C4-2B (cell line): ENCODE results near the gene CCSER1.
"Not testable (repeated sequence)": the region's sequence is repeated elsewhere in the genome, so short reads cannot be mapped to it uniquely, and the experiment has no call there.

ENCODE experiments used
- H3K27ac ChIP-seq: fragments of 450-650 bp; 2 replicates; pipeline ENCODE4 v1.5.1; 2017
- ZFX ChIP-seq: fragments of 450-650 bp; IDR thresholded peaks from 2 replicates; pipeline ENCODE4 v1.6.1; 2017
- TF ChIP-seq, protein P1 (sequence below): fragments of 450-650 bp; conservative IDR thresholded peaks from 2 replicates; pipeline ENCODE4 v1.5.1; 2017; ENCODE audit warnings: mild to moderate bottlenecking

The CCSER1 gene

DNA sequence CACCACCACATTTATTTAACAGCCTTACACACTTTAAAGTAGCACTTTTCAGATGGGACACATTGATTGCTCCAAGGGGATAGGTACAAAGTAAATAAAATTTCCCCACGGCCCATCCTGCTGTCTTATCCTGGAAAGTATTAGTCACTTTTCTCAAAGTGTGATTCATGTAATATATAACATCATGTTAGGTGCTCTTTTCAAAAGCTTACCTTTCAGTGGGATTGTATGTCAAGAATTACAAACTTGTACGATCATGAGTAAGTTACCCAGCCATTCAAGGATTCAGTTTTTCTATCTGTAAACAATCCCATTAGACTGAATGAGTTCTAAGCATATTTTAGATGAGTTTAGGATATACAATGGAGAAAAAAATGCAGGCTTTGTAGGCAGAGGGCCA is 1300.0 kb downstream of the CCSER1 start:
- H3K27ac ChIP-seq: no peak overlapping the region
- TF ChIP-seq, protein P1, sequence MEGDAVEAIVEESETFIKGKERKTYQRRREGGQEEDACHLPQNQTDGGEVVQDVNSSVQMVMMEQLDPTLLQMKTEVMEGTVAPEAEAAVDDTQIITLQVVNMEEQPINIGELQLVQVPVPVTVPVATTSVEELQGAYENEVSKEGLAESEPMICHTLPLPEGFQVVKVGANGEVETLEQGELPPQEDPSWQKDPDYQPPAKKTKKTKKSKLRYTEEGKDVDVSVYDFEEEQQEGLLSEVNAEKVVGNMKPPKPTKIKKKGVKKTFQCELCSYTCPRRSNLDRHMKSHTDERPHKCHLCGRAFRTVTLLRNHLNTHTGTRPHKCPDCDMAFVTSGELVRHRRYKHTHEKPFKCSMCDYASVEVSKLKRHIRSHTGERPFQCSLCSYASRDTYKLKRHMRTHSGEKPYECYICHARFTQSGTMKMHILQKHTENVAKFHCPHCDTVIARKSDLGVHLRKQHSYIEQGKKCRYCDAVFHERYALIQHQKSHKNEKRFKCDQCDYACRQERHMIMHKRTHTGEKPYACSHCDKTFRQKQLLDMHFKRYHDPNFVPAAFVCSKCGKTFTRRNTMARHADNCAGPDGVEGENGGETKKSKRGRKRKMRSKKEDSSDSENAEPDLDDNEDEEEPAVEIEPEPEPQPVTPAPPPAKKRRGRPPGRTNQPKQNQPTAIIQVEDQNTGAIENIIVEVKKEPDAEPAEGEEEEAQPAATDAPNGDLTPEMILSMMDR: no peak
- TF ChIP-seq ZFX: no peak

DNA sequence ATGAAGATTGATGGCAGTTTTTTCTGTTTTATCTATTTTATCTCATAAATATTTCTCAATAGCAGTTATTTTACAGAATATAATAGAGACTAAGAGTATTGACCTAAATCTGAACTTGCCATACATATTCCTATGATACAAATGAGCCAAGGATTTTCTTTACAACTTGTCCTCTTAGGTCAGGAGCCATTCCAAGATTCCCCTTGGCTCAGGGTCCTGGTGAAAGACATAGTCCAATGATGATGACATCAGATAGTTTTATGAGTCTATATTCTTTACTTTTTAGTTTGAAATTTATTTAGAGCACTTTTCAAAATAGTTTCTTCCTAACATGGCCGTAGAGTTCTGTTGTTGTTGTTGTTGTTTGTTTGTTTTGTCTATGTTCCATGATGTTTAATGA is 1307.4 kb downstream of the CCSER1 start:
- TF ChIP-seq, protein P1: no peak
- TF ChIP-seq ZFX: no peak
- H3K27ac ChIP-seq: no peak overlapping the region

DNA sequence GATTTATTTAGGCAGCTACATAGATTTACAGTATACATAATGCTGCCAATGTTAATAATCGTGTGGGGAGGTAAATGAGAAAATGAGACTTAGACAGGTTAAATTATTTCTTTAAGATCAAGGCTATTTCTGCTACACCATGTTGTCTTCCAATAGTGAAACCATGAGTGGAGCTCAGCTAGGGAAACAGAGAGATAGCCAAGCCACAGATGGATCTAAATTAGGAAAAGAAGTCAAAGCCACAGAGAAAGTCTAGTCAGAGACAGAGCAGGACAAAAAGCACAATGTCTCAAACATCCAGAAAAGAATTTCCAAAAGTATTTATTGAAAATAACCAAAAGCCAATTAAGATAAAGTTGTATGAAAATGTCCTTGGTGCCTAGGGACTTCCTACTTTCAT is 1309.4 kb downstream of the CCSER1 start:
- TF ChIP-seq, protein P1: no peak
- TF ChIP-seq ZFX: no peak

DNA sequence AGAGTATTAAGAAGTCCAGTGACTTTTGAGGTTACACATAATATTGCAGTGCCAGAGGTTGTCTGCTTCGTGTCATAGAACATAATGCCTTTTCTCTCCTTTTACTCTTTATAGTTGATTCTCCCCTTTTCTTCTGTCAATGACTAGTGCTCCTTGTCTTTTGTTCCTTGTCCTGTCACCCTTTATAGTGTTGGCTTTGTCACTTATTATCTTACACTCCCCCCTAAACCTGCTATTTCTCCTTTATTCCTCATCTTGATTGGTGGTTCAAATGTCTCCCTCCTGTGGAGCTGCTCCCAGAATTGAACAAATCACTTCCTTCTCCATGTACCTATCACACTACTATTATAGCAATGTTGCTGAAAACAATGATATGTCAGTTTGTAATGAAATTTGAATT is 1320.0 kb downstream of the CCSER1 start:
- H3K27ac ChIP-seq: no peak overlapping the region
- TF ChIP-seq, protein P1: no peak
- no peak for TF ChIP-seq ZFX

More for the DNA sequence above, 1309.4 kb downstream of the CCSER1 start:
- H3K27ac ChIP-seq: no peak overlapping the region

DNA sequence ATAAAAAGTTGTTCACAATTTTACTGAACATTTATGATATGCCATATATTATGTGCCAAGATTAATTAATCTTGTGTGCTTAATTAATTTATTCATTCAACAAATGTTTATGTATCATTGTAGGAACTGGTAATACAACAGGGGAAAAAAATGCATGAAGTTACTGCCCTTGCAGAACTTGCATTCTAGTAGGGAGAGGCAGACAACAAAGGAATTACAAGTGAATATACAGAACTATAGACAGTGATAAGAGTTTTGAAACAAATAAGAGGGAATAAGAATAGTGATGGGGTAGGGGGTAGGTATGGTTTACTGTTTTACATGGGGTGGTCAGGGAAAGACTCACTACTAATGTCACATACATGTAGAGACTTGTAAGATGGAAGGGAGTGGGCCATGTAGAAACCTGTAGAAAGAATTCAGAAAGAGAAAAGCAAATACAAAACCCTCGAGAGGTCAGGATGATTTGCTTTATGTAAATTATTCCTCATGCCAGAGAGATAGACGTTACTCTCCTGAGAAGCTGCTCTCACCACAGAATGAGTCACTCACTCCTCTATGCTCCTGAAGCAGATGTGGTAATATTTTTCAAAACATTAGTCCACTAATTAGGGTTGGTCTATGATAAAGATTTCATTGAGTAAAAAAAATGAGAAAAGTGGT is 1321.6 kb downstream of the CCSER1 start:
- no peak overlapping the region for H3K27ac ChIP-seq
- TF ChIP-seq ZFX: no peak
- TF ChIP-seq, protein P1: no peak

DNA sequence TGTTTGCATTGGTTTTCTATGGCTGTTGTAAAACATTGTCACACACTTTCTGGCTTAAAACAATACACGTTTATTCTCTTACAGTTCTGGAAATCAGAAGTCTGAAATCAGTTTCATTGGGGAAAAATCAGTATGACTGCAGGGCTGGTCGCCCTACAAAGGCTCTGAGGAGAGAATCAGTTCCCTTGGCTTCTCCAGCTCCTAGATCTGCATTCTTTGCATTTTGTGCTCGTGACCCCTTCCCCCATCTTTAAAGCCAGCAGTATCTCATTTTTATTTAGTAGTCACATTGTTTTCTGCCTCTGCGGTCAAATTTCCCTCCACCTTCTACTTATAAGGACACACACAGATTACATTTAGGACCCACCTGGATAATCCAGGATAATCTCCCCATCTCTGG is 1326.9 kb downstream of the CCSER1 start:
- H3K27ac ChIP-seq: no peak overlapping the region
- TF ChIP-seq, protein P1: no peak
- no peak for TF ChIP-seq ZFX

DNA sequence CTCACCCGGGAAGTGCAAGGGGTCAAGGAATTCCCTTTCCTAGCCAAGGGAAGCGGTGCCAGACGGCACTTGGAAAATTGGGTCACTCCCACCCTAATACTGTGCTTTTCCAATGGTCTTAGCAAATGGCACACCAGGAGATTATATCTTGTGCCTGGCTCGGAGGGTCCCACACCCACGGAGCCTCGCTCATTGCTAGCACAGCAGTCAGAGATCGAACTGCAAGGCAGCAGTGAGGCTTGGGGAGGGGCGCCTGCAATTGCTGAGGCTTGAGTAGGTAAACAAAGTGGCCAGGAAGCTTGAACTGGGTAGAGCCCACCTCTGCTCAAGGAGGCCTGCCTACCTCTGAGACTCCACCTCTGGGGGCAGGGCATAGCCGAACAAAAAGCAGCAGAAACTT is 1335.4 kb downstream of the CCSER1 start:
- not testable (repeated sequence) for H3K27ac ChIP-seq

DNA sequence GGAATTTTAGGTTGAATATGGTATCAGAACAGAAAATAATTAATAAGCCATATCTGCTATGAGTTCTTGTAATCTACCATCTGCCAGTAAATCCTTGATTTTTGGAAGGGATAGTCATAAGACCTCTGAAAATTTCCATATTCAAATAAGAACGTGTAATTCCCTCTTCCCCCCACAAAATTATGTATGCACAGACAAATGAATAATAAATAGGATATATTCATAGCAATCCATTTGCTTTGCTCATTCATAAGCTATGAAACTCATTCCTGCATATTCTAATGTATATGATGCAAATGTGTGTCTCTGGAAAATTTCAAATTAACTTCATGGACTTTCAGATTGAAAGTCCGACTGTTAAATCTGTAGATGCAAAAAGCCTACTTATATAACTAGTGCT is 1343.5 kb downstream of the CCSER1 start:
- TF ChIP-seq ZFX: no peak
- TF ChIP-seq, protein P1: no peak
- no peak overlapping the region for H3K27ac ChIP-seq
